HG03097 (cell line): ENCODE measurements around the gene LSP1.
"Not testable (repeated sequence)": the region's sequence is repeated elsewhere in the genome, so short reads cannot be mapped to it uniquely, and the experiment has no call there.

Experiments used
- ATAC-seq: cut with Tn5 transposase; IDR thresholded peaks from one replicate; pipeline ENCODE4 v1.9.1; 2021; ENCODE audit not compliant: unreplicated experiment, low FRiP score

Gene LSP1

DNA sequence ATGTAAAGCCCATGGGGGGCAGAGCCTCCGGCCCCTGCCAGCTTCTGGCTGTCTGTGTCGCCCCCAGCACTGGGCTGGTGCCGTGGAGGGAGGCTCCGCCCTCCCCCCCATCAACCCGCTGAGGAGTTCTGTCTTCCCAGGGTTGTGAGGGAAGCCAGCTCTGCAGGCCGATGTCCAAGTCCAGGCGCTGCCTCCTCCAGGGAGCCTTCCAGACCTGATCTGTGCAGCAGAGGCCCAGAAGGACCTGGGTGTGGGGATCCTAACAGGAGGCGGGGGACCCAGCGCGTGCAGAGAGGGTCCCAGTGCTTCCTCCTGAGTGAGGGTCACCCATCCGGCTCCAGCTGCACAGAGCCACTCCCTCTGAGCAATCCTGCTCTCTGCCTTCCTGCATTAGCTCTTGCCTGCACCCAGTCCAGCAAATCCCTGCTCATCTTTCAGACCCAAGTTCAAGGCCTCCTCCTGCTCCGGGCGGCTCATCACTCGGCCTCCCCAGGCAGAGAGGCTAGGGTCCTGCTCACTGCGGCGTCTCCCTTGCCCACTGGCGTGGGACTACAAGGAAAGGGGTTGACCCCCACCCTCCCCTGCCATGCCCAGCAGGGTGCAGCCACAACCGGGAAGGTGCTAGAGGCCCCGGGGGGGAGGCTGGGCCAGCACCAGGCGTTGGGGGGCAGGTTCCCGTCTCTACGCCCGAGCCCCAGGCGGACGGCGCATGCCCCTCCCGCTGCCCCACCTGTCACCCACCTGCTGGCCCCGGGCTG lies 22.4 kb downstream of the LSP1 start:
- no peak for ATAC-seq

DNA sequence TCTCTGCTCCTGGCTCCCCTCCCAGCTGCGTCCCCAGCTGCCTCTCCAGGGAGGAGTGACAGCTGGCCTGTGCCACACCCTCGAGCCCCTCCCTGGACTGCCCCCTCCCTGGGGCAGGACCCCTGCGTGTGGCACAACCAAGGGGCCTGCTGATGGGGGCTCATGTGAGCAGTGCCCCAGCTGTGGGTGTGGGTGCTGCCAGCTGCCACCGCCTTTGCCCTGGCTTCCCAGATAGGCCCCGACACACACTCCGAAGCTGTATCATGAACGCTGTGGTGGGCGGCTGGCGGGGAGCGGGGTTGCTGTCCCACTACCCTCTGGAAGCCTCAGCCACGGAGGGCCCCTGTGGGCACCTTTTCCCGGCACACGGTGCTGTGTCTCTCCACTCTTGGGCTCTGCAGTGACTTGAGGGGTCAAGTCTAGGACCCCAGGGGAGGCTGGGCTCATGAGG lies 23.0 kb downstream of the LSP1 start:
- not testable (repeated sequence) for ATAC-seq

DNA sequence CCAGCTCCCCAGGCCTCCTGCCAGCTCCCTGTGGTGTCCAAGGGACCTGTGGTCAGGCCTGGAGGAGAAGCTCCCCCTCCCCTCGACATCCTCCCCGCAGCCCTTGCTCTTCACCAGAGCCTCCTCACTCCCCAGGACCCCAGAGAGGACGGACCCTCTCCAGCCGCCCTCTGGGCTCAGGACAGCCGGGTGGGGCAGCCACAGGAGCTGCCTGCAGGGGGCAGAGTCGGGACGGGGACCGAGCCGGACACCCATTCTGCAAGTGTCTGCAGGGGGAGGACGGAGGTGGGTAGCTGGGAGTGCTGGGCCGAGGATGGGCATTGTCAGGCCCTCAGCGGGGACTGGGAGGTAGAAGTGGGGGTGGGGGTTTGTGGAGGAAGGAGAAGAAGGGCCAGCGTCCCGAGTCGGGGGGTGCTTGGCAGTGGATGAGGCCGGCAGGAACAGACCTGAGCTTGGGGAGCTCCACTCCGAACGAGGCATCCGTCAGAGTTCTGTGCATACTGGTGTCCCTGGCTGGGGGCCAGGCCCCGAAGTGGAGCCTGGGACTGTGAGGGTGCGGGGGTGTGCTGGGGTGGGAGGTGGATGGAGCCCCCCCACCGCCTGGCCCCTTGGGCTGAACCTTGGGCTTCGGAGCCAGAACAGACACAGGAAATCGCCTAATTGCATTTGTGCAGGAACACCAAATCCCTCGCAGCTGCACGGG lies 23.6 kb downstream of the LSP1 start:
- ATAC-seq, result no peak

DNA sequence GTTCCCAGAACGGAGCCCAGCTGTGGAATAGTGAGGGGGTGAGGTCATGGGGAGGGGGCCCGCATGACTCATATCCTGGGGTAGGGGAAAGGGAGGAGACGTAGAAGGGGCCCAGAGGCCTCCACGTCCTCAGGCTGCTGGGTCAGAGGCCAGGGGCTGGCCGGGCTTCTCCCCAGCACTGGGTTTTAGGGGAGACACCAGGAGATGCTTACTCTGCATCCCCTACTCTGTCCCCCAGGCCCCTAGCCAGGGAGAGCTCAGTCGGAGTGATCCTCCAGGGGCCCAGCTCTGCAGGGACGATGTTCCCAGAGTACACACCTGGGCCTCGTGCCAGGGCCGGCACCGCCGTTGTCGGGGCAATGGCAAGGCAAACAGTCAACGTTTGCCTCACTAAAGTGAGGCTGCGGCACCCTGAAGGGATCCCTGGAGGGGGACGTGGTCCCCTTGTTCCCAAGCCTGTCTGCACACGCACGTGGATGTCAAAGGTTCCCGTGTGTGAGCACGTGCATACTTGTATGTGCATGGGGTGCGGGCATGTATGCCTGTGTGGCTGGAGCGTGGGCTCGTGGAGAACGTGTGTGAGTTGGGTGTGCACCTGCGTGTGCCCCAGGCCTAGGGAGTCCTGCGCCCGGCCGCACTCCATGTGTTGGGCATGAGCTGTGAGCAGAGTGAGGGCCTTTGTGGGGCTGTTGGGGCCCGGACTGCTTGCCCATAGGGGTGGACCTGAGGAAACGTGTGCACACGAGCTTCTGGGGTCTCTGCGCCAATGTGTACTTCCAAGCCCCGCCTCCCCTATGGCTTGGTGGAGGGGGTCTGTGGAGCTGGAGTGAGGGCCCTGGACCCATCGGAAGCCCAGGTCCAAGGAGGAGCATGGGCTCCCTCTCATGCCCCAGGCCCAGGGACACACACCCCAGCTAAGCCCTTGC lies 24.6 kb downstream of the LSP1 start:
- ATAC-seq, result no peak

DNA sequence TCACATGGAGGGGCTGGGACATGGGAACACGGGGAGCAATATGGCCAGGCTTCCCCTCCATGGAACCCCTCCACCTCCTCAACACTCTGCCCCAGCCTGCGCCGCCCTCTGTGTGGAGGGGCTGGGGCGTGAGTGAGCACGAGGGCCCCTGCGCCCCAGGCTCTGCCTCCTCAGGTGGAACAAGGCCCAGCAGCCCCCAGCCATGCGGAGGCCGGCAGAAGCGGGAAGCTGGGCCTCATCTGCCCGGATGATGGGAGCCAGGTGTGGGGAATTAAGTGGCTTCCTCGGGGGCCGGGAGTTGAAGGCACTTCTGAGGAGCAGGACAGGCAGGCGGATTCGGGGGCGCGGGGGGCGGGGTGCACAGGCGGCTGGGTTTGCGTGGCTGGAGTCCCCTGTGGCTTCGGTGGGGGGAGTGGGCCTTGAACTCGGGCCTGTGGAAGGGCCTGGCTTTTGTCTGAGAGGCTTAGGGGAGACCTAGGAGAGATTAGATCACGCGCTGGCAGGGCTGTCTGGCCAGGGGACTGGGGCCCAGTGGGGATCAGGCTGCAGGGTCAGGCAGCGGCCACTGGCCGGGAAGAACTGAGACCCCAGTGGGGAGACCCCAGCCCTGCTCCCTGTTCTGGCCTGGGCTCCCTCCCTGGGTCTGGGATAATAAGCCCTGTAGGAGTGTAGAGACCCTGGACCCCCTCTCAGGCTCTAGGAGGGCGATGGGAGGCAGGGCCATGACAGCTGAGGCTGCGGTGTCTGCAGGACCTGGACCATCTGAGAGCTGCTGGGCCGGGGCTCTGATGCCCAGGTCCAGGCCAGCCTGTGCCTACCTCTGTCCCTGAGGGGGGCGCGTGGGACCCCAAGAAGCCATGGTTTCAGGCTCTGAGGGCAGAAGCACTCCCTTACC lies 25.5 kb downstream of the LSP1 start:
- ATAC-seq, result no peak

DNA sequence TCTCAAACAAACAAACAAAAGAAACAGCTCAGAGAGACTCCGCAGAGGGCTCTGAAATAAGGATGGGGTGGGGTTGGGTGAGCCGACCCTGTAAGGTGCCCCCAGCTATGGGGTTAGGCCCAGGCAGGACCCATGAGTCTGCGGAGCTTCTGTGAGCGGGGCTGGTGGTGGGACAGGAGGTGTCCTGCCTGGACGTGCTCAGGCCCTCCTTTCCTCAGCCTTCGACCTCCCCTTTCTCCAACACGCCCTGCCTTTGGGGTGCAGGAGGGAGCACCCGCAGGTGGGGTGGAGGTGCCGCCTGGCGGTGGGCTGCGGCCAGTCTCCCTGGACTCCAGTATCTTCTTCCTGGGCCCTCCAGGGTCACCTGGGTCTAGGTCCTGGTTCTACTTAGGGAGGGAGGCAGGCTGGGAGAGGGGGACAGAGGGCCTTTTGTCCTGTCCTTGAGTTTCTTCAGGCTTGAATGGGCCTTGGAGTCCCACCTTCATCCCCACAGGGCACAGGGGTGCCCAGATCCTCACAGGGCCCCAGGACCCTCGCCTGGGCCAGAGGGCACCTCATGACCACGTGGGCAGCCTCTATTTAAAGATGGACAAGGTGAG lies 26.6 kb downstream of the LSP1 start:
- ATAC-seq, result no peak

DNA sequence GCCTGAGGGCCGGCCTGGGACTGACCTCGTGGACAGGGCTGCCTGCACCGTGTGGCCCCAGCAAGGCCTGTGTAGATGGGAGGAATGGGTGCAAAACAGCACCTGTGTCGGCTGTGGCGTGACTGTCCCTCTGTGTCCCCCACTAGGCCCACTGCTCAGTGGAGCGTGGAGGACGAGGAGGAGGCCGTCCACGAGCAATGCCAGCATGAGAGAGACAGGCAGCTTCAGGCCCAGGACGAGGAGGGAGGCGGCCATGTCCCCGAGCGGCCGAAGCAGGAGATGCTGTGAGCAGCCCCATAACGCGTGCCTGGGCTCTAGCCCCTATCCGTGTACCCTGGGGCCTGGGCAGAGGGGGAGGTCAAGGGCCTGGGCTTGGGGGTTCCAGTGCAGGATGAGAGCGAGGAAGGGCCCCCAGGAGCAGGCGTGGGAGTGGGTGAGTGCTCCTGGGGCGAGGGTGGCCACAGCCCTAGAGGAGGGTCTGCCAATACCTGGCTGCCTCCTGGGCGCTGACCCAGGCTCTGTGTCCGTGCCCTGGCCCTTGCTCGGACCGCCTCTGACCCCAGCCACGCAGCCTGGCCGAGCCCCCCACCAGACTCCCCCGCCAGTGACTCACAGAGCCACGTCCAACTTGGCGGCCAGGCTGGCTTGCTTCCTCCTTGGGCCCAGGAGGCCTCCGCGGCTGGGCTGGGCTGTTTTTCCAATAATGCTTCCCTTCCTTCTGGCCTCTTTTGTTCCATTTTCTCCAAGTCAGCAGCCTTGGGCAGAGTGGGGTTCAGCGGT lies 27.2 kb downstream of the LSP1 start:
- ATAC-seq, result no peak

DNA sequence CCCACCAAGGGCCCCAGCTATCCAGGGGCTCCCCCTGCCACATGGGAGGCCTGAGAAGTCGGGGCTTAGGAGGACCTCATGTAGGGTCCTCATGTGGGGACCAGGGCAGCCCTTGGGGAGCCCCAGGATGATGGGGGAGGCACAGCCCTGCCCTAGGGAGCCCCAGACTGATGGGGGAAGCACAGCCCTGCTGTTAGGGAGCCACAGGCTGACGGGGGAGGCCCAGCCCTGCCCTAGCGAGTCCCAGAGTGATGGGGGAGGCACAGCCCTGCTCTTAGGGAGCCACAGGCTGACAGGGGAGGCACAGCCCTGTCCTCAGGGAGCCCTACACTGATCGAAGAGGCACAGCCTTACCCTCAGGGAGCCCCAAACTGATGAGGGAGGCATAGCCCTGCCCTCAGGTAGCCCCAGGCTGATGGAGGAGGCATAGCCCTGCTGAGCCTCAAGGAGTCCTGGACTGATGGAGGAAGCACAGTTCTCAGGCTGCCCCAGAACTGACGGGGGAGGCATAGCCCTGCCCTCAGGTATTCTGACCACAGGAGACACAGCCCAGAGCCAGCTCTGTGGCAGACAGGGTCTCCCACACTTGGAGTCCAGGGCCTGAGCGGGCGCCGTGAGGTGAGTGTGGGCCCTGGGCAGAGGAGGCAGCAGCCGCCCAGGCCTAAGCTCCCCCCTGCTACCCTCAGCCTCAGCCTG lies 28.0 kb downstream of the LSP1 start:
- no peak for ATAC-seq

DNA sequence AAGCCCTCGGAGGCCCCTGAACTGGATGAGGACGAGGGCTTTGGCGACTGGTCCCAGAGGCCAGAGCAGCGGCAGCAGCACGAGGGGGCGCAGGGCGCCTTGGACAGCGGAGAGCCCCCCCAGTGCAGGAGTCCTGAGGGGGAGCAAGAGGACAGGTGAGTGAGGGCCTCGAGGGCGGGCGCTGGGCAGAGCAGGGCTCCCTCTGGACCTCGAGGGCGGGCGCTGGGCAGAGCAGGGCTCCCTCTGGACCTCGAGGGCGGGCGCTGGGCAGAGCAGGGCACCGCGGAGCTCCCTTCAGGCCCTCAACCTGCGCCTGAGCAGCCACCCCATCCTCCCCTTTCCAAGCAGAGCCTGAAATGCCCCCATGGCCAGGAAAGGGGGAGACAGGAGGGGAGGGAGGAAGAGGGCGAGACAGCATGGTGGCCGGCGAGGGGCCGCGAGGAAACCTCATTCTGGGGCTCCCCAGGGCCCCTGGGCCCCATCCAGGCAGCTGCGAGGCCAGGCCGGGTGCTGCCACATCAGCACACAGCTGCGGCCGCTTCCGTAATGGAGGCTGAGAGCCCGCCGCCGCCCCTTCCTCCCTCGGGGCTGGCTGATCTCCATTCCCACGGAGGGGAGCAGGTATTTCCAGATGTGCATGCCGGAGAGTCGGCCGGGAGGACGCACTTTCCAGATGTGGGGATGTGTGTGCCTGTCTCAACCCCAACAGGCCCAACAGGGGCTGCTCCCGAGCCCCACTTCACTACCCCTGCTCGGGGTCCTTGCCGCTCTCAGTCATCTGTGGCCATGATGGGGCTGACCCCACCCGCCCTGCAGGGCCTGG lies 28.8 kb downstream of the LSP1 start:
- no peak for ATAC-seq

DNA sequence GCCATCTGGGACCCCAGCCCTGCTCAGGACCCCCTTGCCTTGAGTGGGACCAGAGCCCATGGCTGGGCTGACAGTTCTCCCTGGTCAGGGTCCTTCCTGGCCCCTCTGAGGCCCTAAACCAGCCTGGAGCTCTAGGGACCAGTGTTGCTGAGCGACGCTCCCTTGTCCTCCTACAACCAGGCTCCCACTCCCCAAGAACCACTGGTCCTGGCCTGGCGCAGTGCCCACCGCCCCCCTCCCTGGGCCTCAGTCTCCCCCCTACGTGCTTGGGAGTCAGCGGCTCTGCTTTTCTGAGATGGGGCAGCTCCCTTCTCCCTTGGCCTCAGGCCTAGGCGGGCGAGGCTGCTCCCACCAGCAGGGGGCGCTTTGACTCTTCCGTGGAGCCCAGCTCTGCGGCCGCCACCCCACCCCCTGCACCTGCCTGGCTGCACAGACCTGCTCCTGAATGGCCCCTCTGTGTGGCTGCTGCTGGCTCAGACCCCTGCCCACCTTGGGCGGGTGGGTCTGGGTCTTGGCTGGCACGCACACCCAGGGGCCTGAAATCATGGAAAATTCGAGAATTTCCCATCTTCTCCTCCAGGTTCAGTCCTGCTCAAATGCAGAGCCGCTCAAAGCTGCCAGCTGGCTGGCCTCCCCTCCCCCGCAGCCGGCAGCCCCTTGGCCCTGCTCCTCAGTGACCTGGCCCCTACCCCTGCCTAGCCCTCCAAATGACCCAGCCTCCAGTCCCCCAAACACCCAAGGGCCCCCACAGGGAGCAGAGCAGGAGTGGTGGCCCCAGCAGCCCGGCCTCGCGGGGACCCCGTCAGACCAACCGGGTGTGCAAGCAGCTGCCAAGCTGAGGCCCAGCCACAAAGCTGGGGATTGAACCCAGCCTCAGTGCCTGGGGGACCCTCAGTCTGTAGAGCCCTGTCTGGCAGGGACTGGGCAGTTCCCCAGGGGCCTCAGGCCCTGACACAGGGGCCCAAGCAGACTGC lies 29.7 kb downstream of the LSP1 start:
- ATAC-seq, result no peak

DNA sequence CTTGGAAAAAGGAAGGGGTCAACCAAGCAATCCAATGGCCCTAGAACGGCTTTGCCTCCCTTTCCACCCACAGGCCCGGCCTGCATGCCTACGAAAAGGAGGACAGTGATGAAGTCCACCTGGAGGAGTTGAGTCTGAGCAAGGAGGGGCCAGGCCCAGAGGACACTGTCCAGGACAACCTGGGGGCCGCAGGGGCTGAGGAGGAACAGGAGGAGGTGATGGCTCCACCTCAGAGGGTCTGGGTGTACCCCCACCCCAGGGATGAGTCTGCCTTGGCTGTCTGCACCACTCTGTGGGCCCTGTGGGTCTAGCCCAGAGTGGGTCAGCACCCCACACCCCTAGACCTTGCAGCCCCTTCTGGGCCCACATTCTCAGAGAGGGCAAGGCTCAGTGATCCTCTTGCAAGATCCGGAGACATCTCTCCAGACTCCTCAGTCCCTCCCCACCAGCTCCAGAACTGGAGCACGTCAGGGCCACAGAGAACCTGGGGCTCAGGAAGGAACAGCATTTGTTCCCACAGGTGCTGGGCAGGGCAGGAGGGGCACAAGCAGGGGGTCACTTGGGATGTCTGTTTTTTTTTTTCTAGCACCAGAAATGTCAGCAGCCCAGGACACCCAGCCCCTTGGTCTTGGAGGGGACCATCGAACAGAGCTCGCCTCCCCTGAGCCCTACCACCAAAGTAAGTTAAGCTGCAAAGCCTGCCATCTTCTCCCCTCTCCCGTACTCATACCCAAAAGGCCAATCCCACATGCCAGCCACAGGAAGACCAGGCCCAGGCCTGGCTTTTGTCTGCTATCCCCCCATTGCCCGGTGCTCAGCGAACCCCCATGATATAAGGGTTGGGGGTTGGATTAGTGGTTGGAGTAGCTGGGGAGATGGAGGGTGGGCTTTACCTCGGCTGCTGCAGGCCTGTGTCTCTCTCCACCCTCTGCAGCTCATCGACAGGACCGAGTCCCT lies 30.7 kb downstream of the LSP1 start:
- ATAC-seq, result no peak

DNA sequence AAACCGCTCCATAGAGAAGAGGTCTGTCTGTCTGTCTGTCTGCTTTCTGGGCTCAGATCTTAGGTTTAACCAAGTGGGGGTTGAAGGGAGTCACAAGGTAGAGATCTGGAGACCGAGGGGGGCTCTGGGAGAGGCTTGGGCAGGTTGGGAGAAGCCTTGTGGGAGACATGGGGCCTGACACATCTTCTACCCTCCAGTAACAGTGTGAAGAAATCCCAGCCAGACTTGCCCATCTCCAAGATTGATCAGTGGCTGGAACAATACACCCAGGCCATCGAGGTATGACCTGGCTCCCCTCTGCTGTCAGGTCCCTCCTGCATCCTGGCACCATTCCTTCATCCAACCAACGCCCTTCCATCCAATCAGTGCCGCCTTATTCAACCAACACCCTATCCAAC lies 31.4 kb downstream of the LSP1 start:
- no peak for ATAC-seq

DNA sequence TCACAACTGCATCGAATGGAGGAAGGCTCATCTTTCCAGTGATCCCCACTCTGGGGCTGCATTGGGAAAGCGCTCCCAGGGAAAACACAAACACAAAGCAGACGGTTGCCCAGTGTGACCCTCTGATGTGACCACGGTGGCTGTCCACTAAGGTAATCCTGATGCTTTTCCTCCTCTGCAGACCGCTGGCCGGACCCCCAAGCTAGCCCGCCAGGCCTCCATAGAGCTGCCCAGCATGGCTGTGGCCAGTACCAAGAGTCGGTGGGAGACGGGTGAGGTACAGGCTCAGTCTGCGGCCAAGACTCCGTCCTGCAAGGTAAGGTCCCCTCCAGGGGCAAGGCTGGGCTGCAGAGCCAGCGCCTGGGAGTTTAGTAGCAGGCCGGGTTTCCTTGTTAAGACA lies 33.7 kb downstream of the LSP1 start:
- not testable (repeated sequence) for ATAC-seq

DNA sequence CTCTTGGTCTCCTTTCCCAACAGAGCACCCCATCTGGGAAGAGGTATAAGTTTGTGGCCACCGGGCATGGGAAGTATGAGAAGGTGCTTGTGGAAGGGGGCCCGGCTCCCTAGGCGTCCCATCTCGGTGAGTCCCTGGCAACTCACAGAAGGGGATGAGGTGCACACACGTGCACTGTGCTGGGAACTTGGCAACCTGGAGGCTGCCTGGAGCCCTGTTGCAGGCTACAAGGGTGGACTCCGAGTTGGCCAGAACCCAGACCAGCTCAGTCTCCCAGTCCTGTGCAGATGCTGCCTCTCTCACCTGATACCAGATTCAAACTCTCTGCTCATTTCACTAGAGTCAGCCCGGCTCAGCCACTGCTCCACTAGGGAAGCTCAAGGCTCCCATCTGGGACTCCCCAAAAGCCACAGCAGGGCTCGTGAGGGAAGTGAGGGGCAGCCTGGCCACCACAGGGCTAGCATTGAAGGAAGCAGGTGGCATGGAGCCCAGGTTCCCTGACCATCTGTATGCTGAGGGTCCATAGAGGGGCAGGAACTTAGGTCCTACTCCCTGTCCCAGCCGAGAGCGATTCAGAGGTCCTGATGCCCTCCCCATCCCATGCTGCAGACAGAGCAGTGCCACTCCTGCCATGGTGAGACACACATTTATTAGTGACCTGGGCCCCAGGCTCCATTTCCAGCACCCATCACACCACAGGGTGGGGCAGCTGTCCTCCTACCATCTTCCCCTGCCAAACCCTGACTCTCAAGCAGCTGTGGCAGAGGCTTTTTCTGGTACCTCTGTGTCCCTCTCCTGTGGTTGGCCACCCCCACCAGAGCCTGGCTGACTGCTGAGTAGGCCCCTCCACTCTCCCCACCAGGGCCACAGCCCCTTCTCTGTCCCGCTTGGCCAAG lies 34.8 kb downstream of the LSP1 start:
- no peak for ATAC-seq
